Measurements from ENCODE around the gene POFUT2.

POFUT2 gene

DNA sequence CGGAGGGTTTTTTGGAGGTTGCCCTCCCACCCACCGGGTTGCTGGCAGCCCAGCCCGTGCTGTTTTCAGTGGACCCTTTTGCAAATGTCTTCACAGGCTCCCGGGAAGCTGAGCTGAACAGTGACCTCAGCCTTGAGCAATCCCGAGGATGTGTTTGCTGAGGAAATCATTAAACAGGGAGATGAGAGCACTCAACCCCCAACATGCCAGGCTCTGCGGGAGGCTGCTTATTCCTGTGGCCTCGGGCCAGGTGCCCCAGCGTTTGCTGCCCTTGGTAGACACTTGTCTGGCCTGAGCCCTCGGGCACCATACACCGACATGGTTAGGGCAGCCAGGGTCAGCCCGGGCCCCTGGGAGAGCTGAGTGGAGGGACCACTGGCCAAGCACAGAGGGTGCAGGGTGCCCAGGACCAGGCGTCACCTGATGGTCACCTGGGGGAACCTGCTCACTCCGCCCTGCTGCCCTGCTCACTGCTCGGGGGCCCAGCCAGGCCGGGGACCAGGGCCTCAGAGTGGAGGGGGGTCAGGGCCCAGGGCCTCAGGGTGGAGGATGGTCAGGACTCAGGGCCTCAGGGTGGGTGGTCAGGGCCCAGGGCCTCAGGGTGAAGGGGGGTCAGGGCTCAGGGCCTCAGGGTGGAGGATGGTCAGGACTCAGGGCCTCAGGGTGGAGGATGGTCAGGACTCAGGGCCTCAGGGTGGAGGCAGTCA lies 42.5 kb upstream of the POFUT2 start:
- TF ChIP-seq, protein P1, sequence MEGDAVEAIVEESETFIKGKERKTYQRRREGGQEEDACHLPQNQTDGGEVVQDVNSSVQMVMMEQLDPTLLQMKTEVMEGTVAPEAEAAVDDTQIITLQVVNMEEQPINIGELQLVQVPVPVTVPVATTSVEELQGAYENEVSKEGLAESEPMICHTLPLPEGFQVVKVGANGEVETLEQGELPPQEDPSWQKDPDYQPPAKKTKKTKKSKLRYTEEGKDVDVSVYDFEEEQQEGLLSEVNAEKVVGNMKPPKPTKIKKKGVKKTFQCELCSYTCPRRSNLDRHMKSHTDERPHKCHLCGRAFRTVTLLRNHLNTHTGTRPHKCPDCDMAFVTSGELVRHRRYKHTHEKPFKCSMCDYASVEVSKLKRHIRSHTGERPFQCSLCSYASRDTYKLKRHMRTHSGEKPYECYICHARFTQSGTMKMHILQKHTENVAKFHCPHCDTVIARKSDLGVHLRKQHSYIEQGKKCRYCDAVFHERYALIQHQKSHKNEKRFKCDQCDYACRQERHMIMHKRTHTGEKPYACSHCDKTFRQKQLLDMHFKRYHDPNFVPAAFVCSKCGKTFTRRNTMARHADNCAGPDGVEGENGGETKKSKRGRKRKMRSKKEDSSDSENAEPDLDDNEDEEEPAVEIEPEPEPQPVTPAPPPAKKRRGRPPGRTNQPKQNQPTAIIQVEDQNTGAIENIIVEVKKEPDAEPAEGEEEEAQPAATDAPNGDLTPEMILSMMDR (IDR thresholded peaks at IDR 0.05; ENCODE audit: low read depth, low read length), result no peak
- no peak overlapping the region for H3K4me3 ChIP-seq (replicated peaks in 1 of 2; ENCODE audit: low read depth in 2 of 2, low read length in 2 of 2)
- peak; percentile 74 to 87 for DNase-seq (ENCODE audit: low read depth in 2 of 2)

DNA sequence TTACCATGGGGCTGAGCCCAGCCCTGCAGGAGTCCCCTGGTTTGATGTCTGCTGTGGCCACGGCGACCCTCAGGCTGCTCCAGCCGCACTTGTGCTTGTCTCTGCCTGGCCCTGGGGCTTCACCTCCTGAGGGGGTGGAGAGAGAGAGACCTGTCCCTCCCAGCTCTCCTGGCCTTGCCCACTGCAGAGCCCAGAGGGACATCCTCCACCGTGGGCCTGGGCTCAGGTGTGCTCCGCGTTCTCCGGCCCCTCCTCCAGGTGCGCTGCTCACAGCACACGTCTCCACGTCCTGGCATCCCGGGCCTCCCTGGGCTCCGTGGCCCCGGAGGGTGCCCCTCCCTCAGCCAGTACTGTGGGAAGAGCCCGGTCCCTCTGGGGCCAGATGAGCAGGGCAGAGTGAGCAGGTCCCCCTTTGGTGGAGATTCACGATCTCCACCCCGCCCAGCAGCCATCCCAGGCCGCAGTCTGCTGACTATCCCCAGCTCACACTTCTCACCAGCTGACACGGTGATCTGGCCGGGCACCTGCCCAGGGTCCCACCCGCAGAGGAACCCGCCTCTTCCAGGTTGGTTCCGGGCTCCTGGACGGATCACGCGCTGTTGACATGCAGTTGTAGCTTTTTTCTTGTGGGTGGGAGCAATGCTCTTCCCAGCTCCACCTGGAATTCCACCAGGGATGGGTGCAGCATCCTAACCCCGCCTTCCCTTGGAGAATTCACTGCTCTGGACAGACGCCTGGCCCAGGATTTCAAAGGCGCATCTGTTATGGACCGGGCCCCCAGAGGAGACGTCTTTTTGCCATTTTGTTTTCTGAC lies 41.8 kb upstream of the POFUT2 start:
- TF ChIP-seq, protein P1 (IDR thresholded peaks at IDR 0.05; ENCODE audit: low read depth, low read length), result no peak
- no peak overlapping the region for H3K4me3 ChIP-seq (replicated peaks in 1 of 2; ENCODE audit: low read depth in 2 of 2, low read length in 2 of 2)
- DNase-seq (ENCODE audit: low read depth in 2 of 2), result no peak

DNA sequence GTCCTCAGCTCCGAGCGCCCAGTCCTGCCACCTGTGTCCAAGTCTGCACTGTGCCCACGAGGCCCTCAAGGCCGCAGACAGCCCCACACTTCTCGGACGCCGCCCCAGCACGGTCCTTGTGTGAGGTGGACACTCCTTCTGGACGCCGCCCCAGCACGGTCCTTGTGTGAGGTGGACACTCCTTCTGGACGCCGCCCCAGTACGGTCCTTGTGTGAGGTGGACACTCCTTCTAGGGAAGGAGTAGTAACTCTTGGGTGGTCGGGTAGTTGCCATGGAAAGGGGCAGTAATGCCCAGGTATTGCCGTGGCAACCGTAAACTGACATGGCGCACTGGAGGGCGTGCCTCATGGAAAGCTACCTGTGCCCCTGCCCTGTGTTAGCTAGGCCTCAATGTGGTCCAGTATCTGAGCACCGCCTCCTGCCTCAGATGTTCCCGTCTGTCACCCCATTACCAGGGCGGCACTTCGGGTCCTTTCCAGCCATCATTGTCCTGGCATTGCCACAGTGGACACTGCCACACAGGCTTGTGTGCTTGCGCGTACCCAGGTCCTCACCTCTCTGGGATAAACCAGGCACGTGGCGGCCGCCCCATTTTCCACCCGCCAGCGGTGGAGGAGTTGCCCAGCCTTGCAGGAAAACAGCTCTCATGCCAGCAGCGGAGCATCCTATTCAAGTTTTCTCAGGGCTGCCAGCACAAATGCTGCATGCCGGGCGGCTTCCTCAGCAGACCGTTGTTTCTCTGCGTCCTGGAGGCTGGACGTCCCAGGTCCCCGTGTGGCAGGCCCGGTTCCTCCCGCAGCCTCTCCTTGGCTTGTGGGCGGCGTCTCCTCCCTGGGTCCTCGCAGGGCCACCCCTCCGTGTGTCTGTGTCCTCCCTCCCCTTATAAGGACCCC lies 40.8 kb upstream of the POFUT2 start:
- TF ChIP-seq, protein P1 (IDR thresholded peaks at IDR 0.05; ENCODE audit: low read depth, low read length), result no peak
- DNase-seq (ENCODE audit: low read depth in 2 of 2), result no peak
- no peak overlapping the region for H3K4me3 ChIP-seq (replicated peaks in 1 of 2; ENCODE audit: low read depth in 2 of 2, low read length in 2 of 2)

DNA sequence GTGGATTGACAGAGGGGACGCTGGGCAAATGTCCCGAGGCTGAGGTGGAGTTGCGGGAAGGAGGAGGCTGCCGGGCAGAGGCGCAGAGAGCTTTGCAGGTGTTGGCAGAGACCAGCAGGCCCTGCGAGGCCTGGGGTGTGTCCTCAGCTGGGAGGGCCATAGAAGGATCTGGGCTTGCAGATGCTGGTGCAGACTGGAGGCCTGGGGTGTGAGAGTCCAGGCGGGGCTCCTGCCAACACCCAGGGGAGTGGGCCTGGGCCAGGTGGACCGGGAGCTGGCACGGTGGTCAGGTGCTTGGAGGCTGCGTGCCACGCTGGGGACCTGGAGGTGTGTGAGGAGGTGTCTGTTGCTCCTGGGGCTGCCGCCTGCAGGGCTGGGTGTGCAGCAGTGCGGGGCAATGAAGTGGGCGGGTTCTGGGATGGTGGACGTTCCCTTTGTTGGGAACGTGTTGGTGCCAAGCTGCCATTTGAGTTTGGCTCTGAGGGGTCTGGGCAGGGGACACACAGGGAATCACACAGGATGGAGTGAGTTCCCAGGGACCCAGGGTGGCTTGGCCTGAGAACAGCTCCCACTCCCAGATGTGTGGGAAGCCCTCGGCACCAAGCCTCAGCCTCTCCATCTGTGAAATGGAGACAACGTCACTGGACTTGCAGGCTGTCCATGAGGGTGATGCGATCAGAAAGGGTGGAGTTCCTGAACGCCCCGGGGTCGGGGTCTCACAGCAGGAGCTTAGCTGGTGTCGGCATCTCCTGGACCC lies 39.9 kb upstream of the POFUT2 start:
- TF ChIP-seq, protein P1 (IDR thresholded peaks at IDR 0.05; ENCODE audit: low read depth, low read length), result no peak

DNA sequence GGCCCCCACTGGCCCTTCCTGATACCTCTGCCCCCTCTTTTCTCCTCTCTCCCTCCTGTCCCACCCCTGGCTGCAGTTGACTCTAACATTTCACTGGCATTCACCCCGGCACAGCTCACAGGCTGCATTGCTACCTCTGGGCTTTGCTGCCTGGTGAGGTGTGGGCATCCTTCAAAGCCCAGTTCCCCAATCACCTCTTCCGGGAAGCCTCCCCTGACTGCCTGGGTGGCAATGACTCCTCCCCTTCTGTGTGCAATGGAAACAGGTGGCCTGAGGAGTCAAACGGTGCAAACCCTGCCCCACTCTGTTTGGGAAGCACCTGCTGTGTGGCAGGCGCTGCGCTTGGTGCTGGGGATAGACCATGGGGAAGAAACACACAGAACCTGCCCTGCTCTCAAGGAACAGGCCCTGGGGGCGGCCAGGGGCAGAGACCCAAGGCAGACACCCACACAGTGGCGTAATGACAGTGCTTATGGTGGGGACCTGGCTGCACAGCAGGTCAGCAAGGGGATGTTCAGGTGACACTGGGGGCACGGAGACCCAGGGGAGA lies 39.3 kb upstream of the POFUT2 start:
- DNase-seq (ENCODE audit: low read depth in 2 of 2), result no peak
- TF ChIP-seq, protein P1 (IDR thresholded peaks at IDR 0.05; ENCODE audit: low read depth, low read length), result no peak
- no peak overlapping the region for H3K4me3 ChIP-seq (replicated peaks in 1 of 2; ENCODE audit: low read depth in 2 of 2, low read length in 2 of 2)

More for the DNA sequence above, 39.9 kb upstream of the POFUT2 start:
- no peak overlapping the region for H3K4me3 ChIP-seq (replicated peaks in 1 of 2; ENCODE audit: low read depth in 2 of 2, low read length in 2 of 2)
- DNase-seq (ENCODE audit: low read depth in 2 of 2), result no peak

All from cardiac fibroblast (primary cell).